ENCODE data around the gene ERGIC1.
"Not testable (repeated sequence)": the region's sequence is repeated elsewhere in the genome, so short reads cannot be mapped to it uniquely, and the experiment has no call there.

Gene ERGIC1

GRCh38 chr5:172833686-172834414 lies at the start of gene ERGIC1:
Gene ERGIC1, plus strand, starts transcription at chr5:172834251. Its CDS starts 163 bp downstream, at chr5:172834414.
- DNase-seq (ENCODE audit: low spot score), result peak; percentile 84

GRCh38 chr5:172785429-172786088 lies 48.5 kb upstream of the ERGIC1 start:
- DNase-seq (ENCODE audit: low spot score), result no peak

GRCh38 chr5:172786736-172787462 lies 47.2 kb upstream of the ERGIC1 start:
- no peak for DNase-seq (ENCODE audit: low spot score)

GRCh38 chr5:172787538-172787937 lies 46.5 kb upstream of the ERGIC1 start:
- not testable (repeated sequence) for DNase-seq (ENCODE audit: low spot score)

DNA sequence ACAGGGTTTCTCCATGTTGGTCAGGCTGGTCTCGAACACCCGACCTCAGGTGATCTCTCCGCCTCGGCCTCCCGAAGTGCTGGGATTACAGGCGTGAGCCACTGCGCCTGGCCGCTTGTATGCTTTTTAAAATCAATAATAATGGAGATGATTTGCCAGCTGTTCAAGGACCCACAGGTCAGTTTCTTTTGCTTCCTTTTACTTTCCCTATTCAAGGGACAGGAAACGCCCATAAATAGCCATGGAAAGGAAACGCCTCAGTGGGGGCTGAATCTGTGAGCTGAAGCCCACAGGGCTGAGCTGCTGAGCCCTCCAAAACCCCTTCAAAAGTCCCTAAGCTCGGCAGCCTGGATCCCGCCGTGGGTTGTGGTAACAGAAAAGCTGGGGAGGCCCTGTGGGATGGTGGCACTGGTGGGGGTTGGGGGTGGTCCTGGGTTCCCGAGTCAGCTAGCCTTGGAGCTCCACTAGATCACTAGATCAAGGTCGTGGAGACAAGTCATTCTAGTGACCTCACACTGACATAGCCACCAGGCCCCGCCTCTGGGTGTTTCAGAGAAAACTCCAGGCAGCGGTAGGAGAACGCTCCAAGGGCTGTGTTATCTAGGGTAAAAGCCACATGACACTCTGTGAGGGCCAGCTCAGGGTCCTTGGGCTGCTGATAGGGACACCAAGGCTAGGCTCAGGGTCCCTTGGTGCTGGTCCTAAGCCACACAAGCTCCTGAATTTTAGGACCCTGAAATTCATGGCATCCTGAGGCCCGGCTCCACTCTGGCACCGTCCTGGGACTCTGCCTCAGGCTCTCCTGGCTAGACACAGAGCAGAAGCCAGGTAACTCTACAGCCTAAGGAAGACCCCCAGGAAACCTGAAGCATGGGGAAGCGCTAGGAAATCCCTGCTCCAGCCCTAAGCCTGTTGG lies 45.0 kb upstream of the ERGIC1 start:
- DNase-seq (ENCODE audit: low spot score), result no peak

- peak; percentile 53 for DNase-seq (ENCODE audit: low spot score)
Observed at GRCh38 chr5:172789687-172790495, 44.2 kb upstream of the ERGIC1 start.

DNA sequence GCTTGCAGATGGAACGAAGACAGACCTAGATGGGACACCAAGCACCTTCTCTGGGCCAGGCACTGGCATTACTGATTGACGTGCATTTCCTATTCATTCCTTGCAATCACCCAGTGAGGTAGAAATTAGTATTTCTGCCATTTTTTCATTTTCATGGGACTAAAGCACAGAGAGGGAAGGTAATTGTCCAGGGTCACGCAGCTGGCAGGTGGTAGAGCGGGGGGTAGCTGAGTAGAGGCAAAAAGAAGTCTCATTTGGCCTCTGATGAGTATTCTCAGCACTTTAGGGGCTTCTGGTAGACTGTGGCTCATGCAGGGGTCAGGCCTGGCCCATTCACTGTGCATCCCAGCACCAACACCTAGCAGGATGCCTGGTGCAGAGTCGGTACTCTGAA lies 43.6 kb upstream of the ERGIC1 start:
- DNase-seq (ENCODE audit: low spot score), result no peak

GRCh38 chr5:172791286-172791685 lies 42.8 kb upstream of the ERGIC1 start:
- DNase-seq (ENCODE audit: low spot score), result no peak

DNA sequence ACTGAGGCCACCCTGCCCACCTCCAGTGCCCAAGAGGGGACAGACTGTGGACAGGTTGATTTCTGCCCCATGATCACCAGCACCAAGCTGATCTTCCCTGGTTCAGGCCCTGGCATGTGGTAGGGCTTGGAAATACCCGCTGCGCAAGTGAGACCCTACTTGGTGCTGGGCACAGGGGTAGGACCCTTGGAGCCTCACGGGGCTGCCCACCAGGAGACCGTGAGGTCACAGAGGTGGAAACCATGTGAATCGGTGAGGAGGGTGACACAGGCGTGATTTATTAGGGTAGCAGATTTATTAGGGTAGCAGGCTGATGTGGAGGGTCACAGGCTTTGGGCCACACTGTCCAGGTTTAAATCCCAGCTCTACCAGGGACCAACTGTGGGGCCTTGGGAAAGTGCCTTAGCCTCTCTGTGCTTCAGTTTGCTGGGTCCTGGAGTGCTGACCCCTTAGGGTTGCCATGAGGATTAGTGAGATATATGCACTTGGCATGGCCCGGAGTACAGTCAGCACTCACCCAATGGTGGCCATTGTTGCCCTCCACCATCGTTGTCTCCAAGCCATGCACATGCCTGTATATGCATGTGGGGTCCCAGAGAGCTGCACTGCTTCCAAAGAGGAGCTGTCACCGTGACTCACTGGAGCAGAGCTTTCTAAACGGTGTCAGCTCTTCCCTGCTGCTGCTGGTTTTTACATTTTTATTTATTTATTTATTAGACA lies 42.2 kb upstream of the ERGIC1 start:
- DNase-seq (ENCODE audit: low spot score), result no peak

DNA sequence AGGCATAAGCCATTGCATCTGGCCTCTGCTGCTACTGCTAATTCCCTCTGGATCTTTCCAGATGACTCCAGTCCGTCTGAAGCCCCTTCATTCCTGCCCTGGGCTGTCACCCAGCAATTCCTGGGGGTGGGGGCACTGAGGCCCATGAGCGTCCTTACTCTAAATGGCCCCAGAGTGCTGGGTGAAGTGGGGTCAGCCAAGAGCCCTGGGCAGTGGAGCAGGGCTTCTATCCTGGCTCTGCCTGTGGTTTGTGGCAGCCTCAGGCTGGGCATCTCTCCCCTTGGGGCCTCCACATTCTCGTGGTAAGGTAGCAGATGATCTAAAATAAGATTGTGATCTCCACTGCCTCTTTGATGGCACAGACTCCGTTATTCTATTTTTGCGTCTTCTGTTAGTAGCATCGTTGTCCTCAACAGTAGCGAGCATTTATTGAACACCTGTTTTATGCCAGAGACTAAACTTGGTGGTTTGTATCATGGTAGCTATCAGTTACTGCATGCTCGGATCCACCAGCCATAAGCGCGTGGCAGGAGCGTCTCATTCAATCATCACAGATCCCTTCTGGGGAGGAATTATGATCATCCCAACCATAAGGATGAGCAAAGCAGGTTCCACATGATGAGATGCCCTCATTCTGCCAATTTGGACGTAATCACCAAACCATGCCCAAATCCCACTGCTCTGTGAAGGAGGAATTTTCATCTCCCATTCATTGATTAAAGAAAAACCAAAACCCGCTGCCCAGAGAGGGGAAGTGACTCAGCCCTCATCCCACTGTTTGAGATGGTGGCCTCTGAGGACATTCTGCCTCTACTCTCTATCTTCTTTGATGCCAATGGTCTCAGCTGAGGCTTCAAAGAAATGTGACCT lies 41.1 kb upstream of the ERGIC1 start:
- peak; percentile 61 for DNase-seq (ENCODE audit: low spot score)

GRCh38 chr5:172793577-172794488 lies 40.2 kb upstream of the ERGIC1 start:
- peak; percentile 63 for DNase-seq (ENCODE audit: low spot score)

DNA sequence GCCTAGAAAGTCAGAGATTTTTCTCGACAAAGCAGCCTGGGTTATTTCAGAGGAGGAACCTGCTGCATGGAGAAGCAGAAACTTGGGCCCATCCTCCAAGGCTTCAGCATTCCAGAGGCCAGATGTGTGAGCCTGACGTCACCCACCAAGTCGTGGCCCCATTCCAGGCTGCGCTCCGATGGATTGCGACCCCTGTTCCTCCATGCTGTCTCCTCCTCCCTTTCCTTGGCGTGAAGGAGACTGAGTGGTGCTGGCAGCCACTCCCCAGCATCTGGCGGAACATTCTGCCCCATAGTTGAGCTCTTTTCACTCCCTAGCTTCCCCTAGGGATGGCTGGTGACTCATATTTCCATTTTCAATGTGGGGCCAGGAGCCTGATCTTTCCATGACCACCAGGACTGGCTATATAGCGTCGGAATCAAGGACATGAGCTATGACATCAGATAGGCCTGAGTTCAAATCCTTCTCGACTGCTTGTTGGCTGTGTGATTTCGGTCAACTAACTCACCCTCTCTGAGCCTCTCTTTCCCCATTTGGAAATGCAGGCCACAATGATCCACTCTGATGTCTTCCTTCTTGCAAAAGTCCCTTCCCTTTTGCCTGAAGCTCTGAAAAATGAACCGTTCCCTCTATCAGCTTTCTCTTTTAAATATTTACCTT lies 38.6 kb upstream of the ERGIC1 start:
- peak; percentile 87 for DNase-seq (ENCODE audit: low spot score)

DNA sequence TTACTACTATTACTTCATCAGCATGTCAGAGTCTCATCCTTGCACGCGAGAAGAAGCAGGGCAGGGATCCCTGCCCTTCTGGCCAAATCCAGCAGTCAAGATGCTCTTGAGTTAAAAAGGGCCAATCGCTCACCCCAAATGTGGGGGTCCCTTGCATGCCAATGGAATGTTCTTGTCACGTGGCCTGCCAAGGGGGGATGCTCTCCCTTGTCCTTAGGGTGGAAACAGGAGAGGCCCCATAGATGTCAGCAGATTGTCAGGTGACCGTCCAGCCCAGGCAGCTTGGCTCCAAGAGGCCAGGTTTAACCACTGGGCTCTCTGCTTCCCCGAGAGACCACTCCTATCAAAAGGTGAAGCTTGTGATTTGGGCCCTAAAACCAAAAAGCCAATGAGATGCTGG lies 37.7 kb upstream of the ERGIC1 start:
- DNase-seq (ENCODE audit: low spot score), result no peak

- no peak for DNase-seq (ENCODE audit: low spot score)
Observed at GRCh38 chr5:172797771-172798191, 36.3 kb upstream of the ERGIC1 start.

DNA sequence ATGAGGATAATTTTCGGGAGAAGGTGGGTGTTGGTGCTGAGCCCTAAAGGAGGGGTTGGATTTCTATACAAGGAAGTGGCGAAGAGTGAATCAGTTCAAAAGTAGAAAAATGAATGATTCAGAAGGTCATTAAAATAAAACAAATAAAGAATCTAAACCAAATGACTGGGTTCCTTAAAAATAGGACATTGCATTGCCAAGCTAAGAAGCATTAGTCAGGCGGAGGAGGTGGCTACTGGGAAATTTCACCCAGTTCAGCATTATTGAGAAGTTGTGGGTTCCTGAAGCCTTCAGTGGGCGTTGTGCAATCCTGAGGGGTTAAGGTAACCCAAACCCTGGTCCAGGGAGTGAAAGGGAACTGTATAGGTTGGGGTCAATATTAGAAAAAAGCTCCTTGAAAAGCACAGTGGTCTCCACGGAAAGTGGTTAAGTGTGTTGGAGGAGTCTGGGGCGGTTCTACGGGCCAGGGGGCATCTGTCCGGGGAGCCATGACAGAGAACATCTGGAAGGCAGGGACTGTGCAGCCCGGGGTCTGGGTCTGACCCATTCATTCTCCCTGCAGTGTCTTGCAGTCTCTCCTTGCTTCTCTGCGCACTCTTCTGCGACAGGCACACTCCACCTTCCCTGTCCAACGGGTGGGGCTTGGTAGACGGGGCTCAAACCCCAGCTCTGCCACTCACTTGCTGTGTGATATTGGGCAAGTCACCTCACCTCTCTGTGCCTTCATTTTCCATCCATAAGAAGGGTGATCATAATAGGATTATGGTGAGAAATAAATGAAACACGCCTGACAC lies 35.4 kb upstream of the ERGIC1 start:
- DNase-seq (ENCODE audit: low spot score), result peak; percentile 87

- DNase-seq (ENCODE audit: low spot score), result no peak
Observed at GRCh38 chr5:172799416-172799815, 34.6 kb upstream of the ERGIC1 start.

GRCh38 chr5:172800088-172800551 lies 33.9 kb upstream of the ERGIC1 start:
- peak; percentile 71 for DNase-seq (ENCODE audit: low spot score)
